ENCODE measurements around the gene SLC34A1.
"Not testable (repeated sequence)": the region's sequence is repeated elsewhere in the genome, so short reads cannot be mapped to it uniquely, and the experiment has no call there.

Gene SLC34A1

GRCh38 chr5:177419046-177419445 lies 34.8 kb downstream of the SLC34A1 start:
- DNase-seq, result no peak

GRCh38 chr5:177420472-177420871 lies 36.2 kb downstream of the SLC34A1 start:
- DNase-seq, result not testable (repeated sequence)

- DNase-seq, result no peak
Measured at GRCh38 chr5:177421062-177421798, 37.0 kb downstream of the SLC34A1 start.

GRCh38 chr5:177423671-177424070 lies 39.4 kb downstream of the SLC34A1 start:
- no peak for DNase-seq

GRCh38 chr5:177425196-177425800 lies 41.1 kb downstream of the SLC34A1 start:
- no peak for DNase-seq

- DNase-seq, result peak; percentile 100
Measured at GRCh38 chr5:177425801-177426565, 41.7 kb downstream of the SLC34A1 start.

- peak; percentile 75 for DNase-seq
Measured at GRCh38 chr5:177426566-177427210, 42.5 kb downstream of the SLC34A1 start, which contains the start of gene GRK6. Gene GRK6, plus strand, starts transcription at chr5:177426676. Its CDS starts 170 bp downstream, at chr5:177426846.

- DNase-seq, result no peak
Measured at GRCh38 chr5:177427211-177427822, 43.1 kb downstream of the SLC34A1 start.

- peak; percentile 70 for DNase-seq
Measured at GRCh38 chr5:177427919-177428573, 43.8 kb downstream of the SLC34A1 start.

- DNase-seq, result no peak
Measured at GRCh38 chr5:177428574-177429217, 44.5 kb downstream of the SLC34A1 start.

GRCh38 chr5:177429248-177430040 lies 45.2 kb downstream of the SLC34A1 start:
- DNase-seq, result peak; percentile 92

- DNase-seq, result no peak
Measured at GRCh38 chr5:177430140-177430951, 46.1 kb downstream of the SLC34A1 start.

- no peak for DNase-seq
Measured at GRCh38 chr5:177430972-177431316, 46.7 kb downstream of the SLC34A1 start.

- peak; percentile 89 for DNase-seq
Measured at GRCh38 chr5:177431317-177432142, 47.3 kb downstream of the SLC34A1 start.

- peak; percentile 79 for DNase-seq
Measured at GRCh38 chr5:177432143-177432838, 48.1 kb downstream of the SLC34A1 start.

GRCh38 chr5:177432839-177433657 lies 48.8 kb downstream of the SLC34A1 start:
- DNase-seq, result no peak

GRCh38 chr5:177433658-177434217 lies 49.5 kb downstream of the SLC34A1 start:
- no peak for DNase-seq

All from stimulated activated CD8-positive, alpha-beta memory T cell treated with anti-CD3 and anti-CD28 coated beads, Interleukin-4, amount 100 ng/mL, for 48 hours (primary cell).